ENCODE data around the gene SCARF2. TPM values are rescaled to one million over a fixed set of nuclear protein-coding genes. Genes with fewer than 3 reads are reported as not detected.

SCARF2 gene
- total RNA-seq, 2 experiments from 2014 or later: 2.5 to 3.1 TPM

- CTCF ChIA-PET: no interaction called here
- POLR2A ChIA-PET: interaction anchor here (0.8 to 1.5 kb wide), 2 partner anchors 19 to 27 kb away, joined by 4 to 13 read pairs; no protein-coding TSS in a partner anchor
- ATAC-seq (ENCODE audit: poor library complexity) (peak; percentile 33), DNase-seq (peak in 3 of 14 experiments; percentile 16 to 29 (median 18))
- peak overlapping the region; percentile 86 for H3K4me3 Mint-ChIP-seq
- intact Hi-C loops (cut with DNase I, micrococcal nuclease): no loop called here
- H3K27me3 Mint-ChIP-seq: peaks cover 52% of the 10 kb centered on the region
- H3K27me3 ChIP-seq (ENCODE audit: control insufficient read depth in 1 of 2, insufficient read depth in 2 of 2, low read length in 2 of 2): peaks cover 32 to 45% of the 10 kb centered on the region in 2 experiments
- no peak for TF ChIP-seq CTCF (IDR thresholded peaks at IDR 0.05)
- H3K9me3 Mint-ChIP-seq: no peaks in the 10 kb centered on the region
- peaks cover 0 to 10% of the 10 kb centered on the region in 2 experiments for H3K9me3 ChIP-seq (ENCODE audit: control insufficient read depth in 1 of 2, insufficient read depth in 1 of 2, low read length in 2 of 2)
- no peak overlapping the region for H3K27ac ChIP-seq (ENCODE audit: low read depth in 1 of 2, low read length in 2 of 2)
- peaks cover 28% of the 10 kb centered on the region for H3K4me1 ChIP-seq (ENCODE audit: insufficient read depth, low read length)
- peaks cover 11% of the 10 kb centered on the region for H3K36me3 Mint-ChIP-seq (ENCODE audit: low read depth)
- peak overlapping the region; percentile 36 for H3K4me3 ChIP-seq (ENCODE audit: low read length)
- H3K4me1 Mint-ChIP-seq (ENCODE audit: low read depth): peaks cover 22% of the 10 kb centered on the region
- H3K27ac Mint-ChIP-seq: no peak overlapping the region
- peaks cover 4% of the 10 kb centered on the region for H3K36me3 ChIP-seq (ENCODE audit: insufficient read depth, low read length)
Observed at GRCh38 chr22:20436768-20437612, 635 bp downstream of the SCARF2 start.

- peaks cover 55% of the 10 kb centered on the region for H3K27me3 Mint-ChIP-seq
- ATAC-seq (ENCODE audit: poor library complexity): peak; percentile 15
Observed at GRCh38 chr22:20436307-20436767, 1.3 kb downstream of the SCARF2 start.

More at GRCh38 chr22:20436307-20436767, 1.3 kb downstream of the SCARF2 start:
- Mint-ChIP-seq H3K4me3 (peak overlapping the region; percentile 86), H3K27ac (no peak overlapping the region), H3K9me3 (no peaks in the 10 kb centered on the region), H3K4me1 (ENCODE audit: low read depth) (peaks cover 22% of the 10 kb centered on the region), H3K36me3 (ENCODE audit: low read depth) (peaks cover 11% of the 10 kb centered on the region)
- no peak overlapping the region for H3K27ac ChIP-seq (ENCODE audit: low read depth in 1 of 2, low read length in 2 of 2)
- peaks cover 32 to 48% of the 10 kb centered on the region in 2 experiments for H3K27me3 ChIP-seq (ENCODE audit: control insufficient read depth in 1 of 2, insufficient read depth in 2 of 2, low read length in 2 of 2)
- POLR2A ChIA-PET: interaction anchor here (0.8 to 1.5 kb wide), 2 partner anchors 20 to 27 kb away, joined by 4 to 13 read pairs; no protein-coding TSS in a partner anchor
- H3K9me3 ChIP-seq (ENCODE audit: control insufficient read depth in 1 of 2, insufficient read depth in 1 of 2, low read length in 2 of 2): peaks cover 0 to 15% of the 10 kb centered on the region in 2 experiments
- peak in 1 of 14 experiments; percentile 32 for DNase-seq
- TF ChIP-seq CTCF (IDR thresholded peaks at IDR 0.05): no peak
- H3K4me1 ChIP-seq (ENCODE audit: insufficient read depth, low read length): peaks cover 35% of the 10 kb centered on the region
- no peaks in the 10 kb centered on the region for H3K36me3 ChIP-seq (ENCODE audit: insufficient read depth, low read length)
- CTCF ChIA-PET: no interaction called here
- H3K4me3 ChIP-seq (ENCODE audit: low read length): peak overlapping the region; percentile 36
- intact Hi-C loops (cut with DNase I, micrococcal nuclease): no loop called here
